Chondrocyte (in vitro differentiated cells): ENCODE measurements around the gene SP8. TPM values are rescaled to one million over a fixed set of nuclear protein-coding genes. Genes with fewer than 3 reads are reported as not detected.

ENCODE experiments used
- DNase-seq: peaks from one replicate; pipeline ENCODE4 v3.0.0; 2021; ENCODE audit warnings: mixed read lengths, low spot score
- H3K27ac Mint-ChIP-seq: one replicate; pipeline ENCODE4 v1.8.0; 2021; ENCODE audit warnings: mild to moderate bottlenecking, moderate library complexity, mixed read lengths; ENCODE audit not compliant: unreplicated experiment
- H3K27me3 Mint-ChIP-seq: 2 replicates; pipeline ENCODE4 v1.8.0; 2021; ENCODE audit warnings: low read depth, mixed read lengths
- H3K36me3 Mint-ChIP-seq: 2 replicates; pipeline ENCODE4 v1.8.0; 2021; ENCODE audit warnings: low read depth, mixed read lengths
- H3K4me1 Mint-ChIP-seq: 2 replicates; pipeline ENCODE4 v1.8.0; 2021; ENCODE audit warnings: low read depth, mild to moderate bottlenecking, mixed read lengths
- H3K4me3 Mint-ChIP-seq: one replicate; pipeline ENCODE4 v1.8.0; 2021; ENCODE audit warnings: mild to moderate bottlenecking, moderate library complexity, mixed read lengths; ENCODE audit not compliant: unreplicated experiment
- H3K9me3 Mint-ChIP-seq: 2 replicates; pipeline ENCODE4 v1.8.0; 2021; ENCODE audit warnings: low read depth, mixed read lengths
- total RNA-seq: library from RNA; stranded (reverse); gene quantifications from 3 replicates; pipeline ENCODE4 v1.2.1, GENCODE V29; 2021
- TF ChIP-seq, protein P1 (sequence below): fragments of 200-600 bp; sonication (generic); IDR thresholded peaks from 2 replicates; pipeline ENCODE4 v1.5.0; 2021; ENCODE audit warnings: antibody characterized with exemption, mild to moderate bottlenecking, moderate library complexity

Gene SP8
- total RNA-seq, 1 donor from 2014 or later = not detected

DNA sequence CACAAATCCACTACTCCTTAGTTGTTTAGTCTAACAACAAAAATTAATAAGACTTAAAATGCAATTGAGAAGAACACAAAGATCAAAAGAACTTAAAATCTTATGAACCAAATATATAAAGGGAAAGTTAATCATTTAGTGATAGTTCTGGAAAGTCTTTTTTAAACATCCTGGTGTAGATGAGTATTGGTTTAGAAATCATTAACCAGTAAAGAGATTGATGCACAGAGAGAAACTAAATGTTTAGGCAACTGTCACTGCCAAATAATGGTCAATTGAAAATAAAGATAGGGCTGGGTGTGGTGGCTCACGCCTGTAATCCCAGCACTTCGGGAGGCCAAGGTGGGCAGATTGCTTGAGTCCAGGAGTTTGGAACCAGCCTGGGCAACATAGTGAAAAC lies 44.9 kb downstream of the SP8 start:
- H3K9me3 Mint-ChIP-seq = peaks cover 3% of the 10 kb centered on the region
- H3K36me3 Mint-ChIP-seq = no peaks in the 10 kb centered on the region
- DNase-seq = no peak
- no peak overlapping the region for H3K27ac Mint-ChIP-seq
- H3K27me3 Mint-ChIP-seq = peaks cover 5% of the 10 kb centered on the region
- H3K4me1 Mint-ChIP-seq = no peaks in the 10 kb centered on the region
- TF ChIP-seq, protein P1, sequence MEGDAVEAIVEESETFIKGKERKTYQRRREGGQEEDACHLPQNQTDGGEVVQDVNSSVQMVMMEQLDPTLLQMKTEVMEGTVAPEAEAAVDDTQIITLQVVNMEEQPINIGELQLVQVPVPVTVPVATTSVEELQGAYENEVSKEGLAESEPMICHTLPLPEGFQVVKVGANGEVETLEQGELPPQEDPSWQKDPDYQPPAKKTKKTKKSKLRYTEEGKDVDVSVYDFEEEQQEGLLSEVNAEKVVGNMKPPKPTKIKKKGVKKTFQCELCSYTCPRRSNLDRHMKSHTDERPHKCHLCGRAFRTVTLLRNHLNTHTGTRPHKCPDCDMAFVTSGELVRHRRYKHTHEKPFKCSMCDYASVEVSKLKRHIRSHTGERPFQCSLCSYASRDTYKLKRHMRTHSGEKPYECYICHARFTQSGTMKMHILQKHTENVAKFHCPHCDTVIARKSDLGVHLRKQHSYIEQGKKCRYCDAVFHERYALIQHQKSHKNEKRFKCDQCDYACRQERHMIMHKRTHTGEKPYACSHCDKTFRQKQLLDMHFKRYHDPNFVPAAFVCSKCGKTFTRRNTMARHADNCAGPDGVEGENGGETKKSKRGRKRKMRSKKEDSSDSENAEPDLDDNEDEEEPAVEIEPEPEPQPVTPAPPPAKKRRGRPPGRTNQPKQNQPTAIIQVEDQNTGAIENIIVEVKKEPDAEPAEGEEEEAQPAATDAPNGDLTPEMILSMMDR = no peak
- H3K4me3 Mint-ChIP-seq = no peak overlapping the region

DNA sequence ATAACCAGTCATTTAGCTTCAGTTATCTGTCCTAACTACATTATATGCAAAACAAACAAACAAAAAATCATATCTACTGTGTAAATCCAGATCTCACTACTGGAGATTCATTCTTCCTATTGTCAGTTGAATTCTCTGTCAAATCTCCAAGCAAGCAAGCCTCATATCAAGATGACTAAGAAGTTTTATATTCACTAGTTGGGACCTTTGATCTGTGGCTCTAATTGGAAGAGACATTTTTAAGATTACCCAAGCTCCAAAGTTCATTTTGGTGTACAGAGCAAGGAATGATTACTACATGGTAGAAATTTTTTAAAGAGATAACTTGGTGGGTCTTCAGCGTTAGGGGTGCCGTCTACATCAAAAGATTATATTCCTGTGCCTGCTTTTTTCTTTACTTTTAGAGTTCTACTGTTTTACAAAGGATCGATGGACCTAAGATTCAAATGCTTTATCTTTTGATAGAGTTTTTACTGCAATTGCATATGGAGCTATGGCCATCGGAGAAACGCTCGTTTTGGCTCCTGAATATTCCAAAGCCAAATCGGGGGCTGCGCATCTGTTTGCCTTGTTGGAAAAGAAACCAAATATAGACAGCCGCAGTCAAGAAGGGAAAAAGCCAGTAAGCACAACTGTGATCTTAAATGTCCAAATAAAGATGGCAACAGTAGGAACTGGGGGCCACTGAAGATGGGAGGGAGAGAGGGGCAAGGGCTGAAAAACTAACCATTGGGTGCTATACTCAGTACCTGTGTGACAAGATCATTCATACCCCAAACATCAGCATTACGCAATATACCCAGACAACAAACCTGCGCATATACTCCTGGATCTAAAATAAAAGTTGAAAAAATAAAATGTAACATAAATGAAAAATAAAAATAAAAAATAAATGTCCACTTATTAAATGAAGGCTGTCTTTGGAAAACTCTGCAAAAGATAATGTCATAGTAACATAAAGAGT lies 47.9 kb downstream of the SP8 start:
- no peak for DNase-seq
- Mint-ChIP-seq H3K36me3 (no peaks in the 10 kb centered on the region), H3K4me3 (no peak overlapping the region), H3K4me1 (no peaks in the 10 kb centered on the region), H3K9me3 (peaks cover 3% of the 10 kb centered on the region), H3K27ac (no peak overlapping the region), H3K27me3 (peaks cover 5% of the 10 kb centered on the region)
- TF ChIP-seq, protein P1 = no peak

DNA sequence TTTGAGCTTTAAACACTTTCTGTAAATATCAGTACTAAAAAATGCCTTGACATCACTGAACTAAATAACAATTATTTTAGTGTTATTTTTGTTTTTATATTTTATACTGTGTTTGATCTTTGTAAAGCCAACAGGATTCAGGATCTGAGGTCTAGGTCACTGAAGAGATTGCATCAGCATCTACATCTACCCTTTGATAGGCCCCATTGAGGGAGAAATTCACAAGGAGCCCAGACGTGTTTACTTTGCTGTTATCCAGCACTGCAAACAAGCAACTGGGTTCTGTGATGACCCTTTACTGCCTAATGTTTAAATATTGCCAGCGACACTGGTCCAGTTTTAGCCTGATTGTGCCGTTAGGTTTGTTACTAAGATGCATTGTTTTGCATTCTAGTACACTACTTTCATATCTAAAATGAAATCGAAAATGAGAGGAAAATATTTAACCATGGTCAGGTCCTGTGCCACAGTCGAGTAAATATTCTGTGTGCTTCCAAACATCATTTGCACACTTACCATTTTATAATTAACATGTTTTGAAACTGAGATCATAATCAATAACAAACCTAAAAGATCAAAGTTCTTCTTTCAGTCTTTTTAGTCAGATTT lies 48.7 kb downstream of the SP8 start:
- H3K4me3 Mint-ChIP-seq = no peak overlapping the region
- H3K4me1 Mint-ChIP-seq = no peaks in the 10 kb centered on the region
- TF ChIP-seq, protein P1 = no peak
- no peak overlapping the region for H3K27ac Mint-ChIP-seq
- peaks cover 8% of the 10 kb centered on the region for H3K27me3 Mint-ChIP-seq
- H3K36me3 Mint-ChIP-seq = no peaks in the 10 kb centered on the region
- peaks cover 3% of the 10 kb centered on the region for H3K9me3 Mint-ChIP-seq
- DNase-seq = no peak

DNA sequence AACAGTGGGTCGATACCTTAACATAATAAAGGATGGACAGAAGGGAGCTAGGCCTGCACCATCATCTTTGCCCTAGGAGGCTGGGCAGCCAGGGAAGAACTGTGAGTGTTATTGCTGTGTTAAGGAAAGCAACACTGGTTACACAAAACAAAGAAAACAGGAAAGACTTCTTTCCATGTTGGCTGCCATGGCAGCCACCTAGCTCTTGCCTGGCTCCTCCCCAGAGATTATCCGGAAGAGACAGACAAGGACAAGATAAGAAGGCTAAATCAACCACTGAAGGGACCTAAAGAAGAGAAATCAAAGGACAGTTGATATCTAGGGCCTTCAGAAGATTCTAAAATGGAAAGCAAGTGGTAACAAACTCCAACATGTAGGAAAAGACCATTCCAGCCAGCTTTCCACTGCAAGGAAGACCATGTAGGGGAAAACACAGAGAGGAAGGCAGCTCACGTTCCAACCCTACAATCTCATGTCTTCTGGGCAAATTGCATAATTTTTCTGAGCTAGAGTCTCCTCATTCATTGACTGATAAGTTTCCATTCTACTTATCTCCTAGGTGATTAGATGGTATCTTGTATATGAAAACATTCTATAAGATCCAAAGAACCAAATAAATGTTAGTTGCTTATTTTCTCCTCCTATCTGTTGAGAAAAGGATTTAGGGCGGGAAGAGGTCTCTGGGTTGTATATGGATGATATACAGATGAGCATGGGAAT lies 51.2 kb downstream of the SP8 start:
- no peak overlapping the region for H3K27ac Mint-ChIP-seq
- H3K27me3 Mint-ChIP-seq = peaks cover 9% of the 10 kb centered on the region
- DNase-seq = no peak
- TF ChIP-seq, protein P1 = no peak
- no peak overlapping the region for H3K4me3 Mint-ChIP-seq
- H3K36me3 Mint-ChIP-seq = no peaks in the 10 kb centered on the region
- no peaks in the 10 kb centered on the region for H3K4me1 Mint-ChIP-seq
- H3K9me3 Mint-ChIP-seq = peaks cover 6% of the 10 kb centered on the region

Other genes with a start within 250 kb of the SP8 start
- not detected in 3 replicates for gene ABCB5, start 171.2 kb downstream of the SP8 start, total RNA-seq